Pancreas (tissue), 10 donors: ENCODE results near the gene CRY1. TPM values are rescaled to one million over a fixed set of nuclear protein-coding genes. Genes with fewer than 3 reads are reported as not detected.
"Not testable (repeated sequence)": the region's sequence is repeated elsewhere in the genome, so short reads cannot be mapped to it uniquely, and the experiment has no call there.

Experiments used
- ATAC-seq, 4 donors: fragments of 200-7000 bp; cut with Tn5 transposase; one replicate each; pipeline versions ENCODE4 v1.8.0 to v1.9.1; 2020; ENCODE audit warnings: mild to moderate bottlenecking in 4 of 4, moderate library complexity in 4 of 4
- DNase-seq, 6 donors: peaks; one replicate each; pipeline ENCODE4 v3.0.0-alpha.2; 2020
- FAIRE-seq: peaks from 2 replicates; lab custom pipeline; 2012; peaks lifted over from hg19 to GRCh38; lab: Jason Lieb, UNC
- H3K27ac ChIP-seq, 4 donors: fragments of 200-600 bp; sonication (generic); 1 replicate in 3 of 4; 2 replicates in 1 of 4; pipeline versions ENCODE4 v1.5.0 to v1.8.0; 2020
- H3K27me3 ChIP-seq, 4 donors: fragments of 200-600 bp; one replicate each; pipeline ENCODE4 v1.8.0; 2021
- H3K36me3 ChIP-seq, 3 donors: fragments of 200-600 bp; sonication (generic) in 1 of 3; one replicate each; pipeline versions ENCODE4 v1.5.0 to v1.8.0; 2020 to 2021
- H3K4me1 ChIP-seq, 3 donors: fragments of 200-600 bp; one replicate each; pipeline ENCODE4 v1.8.0; 2021
- H3K4me3 ChIP-seq, 4 donors: fragments of 200-600 bp; sonication (generic) in 2 of 4; one replicate each; pipeline versions ENCODE4 v1.5.0 to v1.8.0; 2020 to 2021
- H3K9me3 ChIP-seq, 4 donors: fragments of 200-600 bp; one replicate each; pipeline ENCODE4 v1.8.0; 2021
- CTCF ChIP-seq, 4 donors: fragments of 200-600 bp; sonication (generic) in 3 of 4; IDR thresholded peaks; one replicate each; pipeline versions ENCODE4 v1.5.0 to v1.8.0; 2021; ENCODE audit warnings: antibody characterized with exemption in 4 of 4
- WGBS, 2 donors: extraction: QIAGEN DNeasy Blood & Tissue Kit; methylation state at CpG; one replicate each; pipeline ENCODE4 v1.1.7; 2013; 5-methylcytosine and 5-hydroxymethylcytosine counted together
- intact Hi-C, 3 donors: fragments of 100-400 bp; cut with DNase I; formaldehyde crosslinking; loops; one replicate each; pipeline versions ENCODE4 v1.11.1 to v1.14.2; 2022
- polyA plus RNA-seq, 2 donors: library from polyadenylated mRNA; stranded (reverse); fragments of 200-250 nt; gene quantifications; one replicate each; pipeline ENCODE4 v1.2.3, GENCODE V29; 2013
- total RNA-seq, 6 donors: library from RNA; stranded (reverse); fragmentation: NEBNext Ultra II Directional in 4 of 6; extraction: Animal tissue kit (Norgen Biotek cat#: 25700) in 4 of 6; gene quantifications; one replicate each; pipeline versions ENCODE4 v1.2.1 to v1.2.4, GENCODE V29; 2021 to 2023
- donor health status: healthy with polysubstance abuse.
- donor health status: DM: no; HTN: no; CAD: no; lungs with moderate emphysema.
- donor health status: DM: no; HTN: no; CAD: no.
- donor health status: control.
- donor health status: control.
- donor health status: Bipolar disorder and iron deficiency.
- donor health status: DM: yes; HTN: yes; CAD: no.
- donor health status: DM: no; HTN: no; CAD: no.
- donor health status: DM: no; HTN: no; CAD: no.
- donor health status: DM: yes; HTN: yes; CAD: no.

The CRY1 gene
- total and polyA plus RNA-seq, 8 donors = 5.3 to 11.5 (median 8.1) TPM

- H3K4me3 ChIP-seq = no peak overlapping the region
- intact Hi-C loops = no loop called here
- no peak overlapping the region for H3K27ac ChIP-seq
- no peak for TF ChIP-seq CTCF (IDR thresholded peaks at IDR 0.05)
- no peak for ATAC-seq
- H3K36me3 ChIP-seq = no peaks in the 10 kb centered on the region
- DNase-seq = no peak
- no peaks in the 10 kb centered on the region for H3K27me3 ChIP-seq
- FAIRE-seq = no peak
- WGBS, 2 donors = 46 to 54% methylated on average over 2 of the region's 2 CpGs
- no peaks in the 10 kb centered on the region for H3K9me3 ChIP-seq
- peaks cover 29 to 55% (median 44%) of the 10 kb centered on the region in 3 donors for H3K4me1 ChIP-seq
These were observed 62.3 kb downstream of the CRY1 start for GRCh38 chr12:107031061-107031460.

GRCh38 chr12:107029081-107029480, 64.3 kb downstream of the CRY1 start:
- ATAC-seq = no peak
- Histone ChIP-seq H3K27me3 (no peaks in the 10 kb centered on the region), H3K9me3 (no peaks in the 10 kb centered on the region), H3K36me3 (no peaks in the 10 kb centered on the region), H3K4me1 (peaks cover 29 to 56% (median 54%) of the 10 kb centered on the region in 3 donors), H3K27ac (peak overlapping the region in 2 of 4 donors; percentile 30 to 92), H3K4me3 (no peak overlapping the region)
- FAIRE-seq = no peak
- intact Hi-C loops = no loop called here
- no peak for DNase-seq
- TF ChIP-seq CTCF (IDR thresholded peaks at IDR 0.05) = no peak
- 78 to 85% methylated on average over 7 of the region's 7 CpGs for WGBS, 2 donors

- no peaks in the 10 kb centered on the region for H3K36me3 ChIP-seq
- no peaks in the 10 kb centered on the region for H3K9me3 ChIP-seq
- WGBS, 2 donors = 1 to 5% methylated on average over 2 of the region's 2 CpGs
- intact Hi-C loops = no loop called here
- ATAC-seq = peak; percentile 92 to 97 (median 95)
- no peaks in the 10 kb centered on the region for H3K27me3 ChIP-seq
- no peak overlapping the region for H3K4me3 ChIP-seq
- DNase-seq = peak in 2 of 6 donors; percentile 47 to 48
- no peak for TF ChIP-seq CTCF (IDR thresholded peaks at IDR 0.05)
- FAIRE-seq = peak; percentile 99
- peaks cover 29 to 60% (median 54%) of the 10 kb centered on the region in 3 donors for H3K4me1 ChIP-seq
- peak overlapping the region; percentile 84 to 94 (median 90) for H3K27ac ChIP-seq
These were observed 65.7 kb downstream of the CRY1 start for GRCh38 chr12:107027636-107028053.

GRCh38 chr12:107026806-107027635, 66.3 kb downstream of the CRY1 start:
- no peak for TF ChIP-seq CTCF (IDR thresholded peaks at IDR 0.05)
- intact Hi-C loops = no loop called here
- peak overlapping the region; percentile 84 to 94 (median 90) for H3K27ac ChIP-seq
- no peak overlapping the region for H3K4me3 ChIP-seq
- FAIRE-seq (no peak), ATAC-seq (peak; percentile 16 to 38 (median 30)), DNase-seq (no peak)
- peaks cover 29 to 60% (median 57%) of the 10 kb centered on the region in 3 donors for H3K4me1 ChIP-seq
- no peaks in the 10 kb centered on the region for H3K36me3 ChIP-seq
- H3K9me3 ChIP-seq = no peaks in the 10 kb centered on the region
- no peaks in the 10 kb centered on the region for H3K27me3 ChIP-seq
- WGBS, 2 donors = 15 to 16% methylated on average over 4 of the region's 4 CpGs

GRCh38 chr12:107026356-107026755, 67.0 kb downstream of the CRY1 start:
- intact Hi-C loops, H3K4me3 ChIP-seq, FAIRE-seq, DNase-seq, H3K9me3 ChIP-seq, H3K27me3 ChIP-seq, H3K36me3 ChIP-seq: not testable (repeated sequence)
- peaks cover 29 to 60% (median 57%) of the 10 kb centered on the region in 3 donors for H3K4me1 ChIP-seq
- peak overlapping the region; percentile 84 to 94 (median 90) for H3K27ac ChIP-seq
- peak in 1 of 4 donors; percentile 8 for ATAC-seq
